IPS-NIHi11 (cell line): Measurements from ENCODE around the gene GLYAT.

ENCODE experiments used
- DNase-seq: peaks from one replicate; pipeline ENCODE4 v3.0.0; 2012; ENCODE audit warnings: mixed read lengths, low spot score

Gene GLYAT

DNA sequence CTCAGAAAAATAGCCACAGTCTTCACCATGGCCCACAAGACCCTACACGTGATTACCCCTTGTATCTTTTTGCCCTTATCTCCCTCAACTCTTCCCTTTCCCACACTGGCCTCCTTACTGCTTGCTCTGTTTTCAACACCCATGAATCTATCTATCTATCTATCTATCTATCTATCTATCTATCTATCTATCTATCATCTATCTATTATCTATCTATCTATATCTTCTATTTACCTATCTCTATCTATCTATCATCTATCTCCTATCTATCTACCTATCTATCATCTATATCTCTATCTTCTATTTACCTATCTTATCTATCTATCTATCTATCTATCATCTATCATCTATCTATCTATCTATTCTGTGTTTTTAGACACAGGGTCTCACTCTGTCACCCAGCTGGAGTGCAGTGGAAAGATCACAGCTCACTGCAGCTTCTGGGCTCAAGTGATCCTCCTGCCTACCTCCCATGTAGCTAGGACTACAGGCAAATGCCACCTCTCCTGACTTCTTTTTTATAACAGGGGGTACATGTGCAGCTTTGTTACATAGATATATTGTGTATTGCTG lies 55.1 kb downstream of the GLYAT start:
- no peak for DNase-seq

- peak; percentile 88 for DNase-seq
Observed at GRCh38 chr11:58675334-58676155, 56.2 kb downstream of the GLYAT start.

- DNase-seq = no peak
Observed at GRCh38 chr11:58674609-58675008, 57.1 kb downstream of the GLYAT start.

GRCh38 chr11:58671983-58672633 lies 59.6 kb downstream of the GLYAT start:
- no peak for DNase-seq

- no peak for DNase-seq
Observed at GRCh38 chr11:58659910-58660570, 71.7 kb downstream of the GLYAT start.

DNA sequence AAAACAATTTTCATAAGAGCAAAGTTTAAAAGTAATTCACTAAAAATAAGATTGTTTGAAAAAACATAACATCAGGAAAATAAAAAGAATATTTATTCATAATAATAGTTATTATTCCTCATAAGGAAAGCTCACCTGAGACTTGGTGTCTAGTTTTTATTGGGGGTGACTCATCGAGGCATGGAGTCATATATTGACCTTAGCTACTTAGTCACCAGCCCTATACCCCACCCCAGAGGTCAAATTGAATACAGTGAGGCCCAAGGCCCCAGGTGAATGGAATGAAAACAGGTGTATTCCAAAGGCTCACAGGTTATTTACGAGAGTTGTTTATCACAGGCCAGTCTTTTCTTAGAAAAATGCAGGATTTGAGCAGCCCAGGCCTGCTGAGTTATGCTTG lies 72.3 kb downstream of the GLYAT start:
- DNase-seq = no peak
